H1 (cell line): ENCODE data around the gene MRPL33.

Experiments
- CHD2 ChIP-seq: IDR thresholded peaks from 2 replicates; pipeline ENCODE4 v1.6.1; 2012; ENCODE audit warnings: low read length, improper control_type of control experiment
- CREB1 ChIP-seq: IDR thresholded peaks from 2 replicates; pipeline ENCODE4 v1.6.1; 2012; ENCODE audit warnings: inconsistent platforms
- EZH2 ChIP-seq: fragments of 200-600 bp; sonication (generic); IDR thresholded peaks from 2 replicates; pipeline ENCODE4 v1.7.1; 2012; ENCODE audit warnings: low read depth, mild to moderate bottlenecking, moderate library complexity, low read length, inconsistent platforms; ENCODE audit not compliant: severe bottlenecking
- KDM1A ChIP-seq: fragments of 200-600, 300-600 bp; sonication (generic); IDR thresholded peaks from 2 replicates; pipeline ENCODE4 v1.7.1; 2016; ENCODE audit warnings: mild to moderate bottlenecking, low read length, borderline replicate concordance
- POLR2A ChIP-seq, 2 experiments: IDR thresholded peaks; 1 replicate in 1 of 2; 2 replicates in 1 of 2; pipeline ENCODE4 v1.6.1; 2011; ENCODE audit warnings: low read depth in 2 of 2, low read length in 2 of 2, mild to moderate bottlenecking in 2 of 2; ENCODE audit errors: control extremely low read depth in 1 of 2
- POLR2AphosphoS5 ChIP-seq: IDR thresholded peaks from 2 replicates; pipeline ENCODE4 v1.6.1; 2011; ENCODE audit warnings: low read depth, low read length
- TF ChIP-seq, protein P1 (sequence below), 3 experiments: IDR thresholded peaks; 1 replicate in 2 of 3; 2 replicates in 1 of 3; pipeline versions ENCODE4 v1.5.1 to v1.6.1; 2011; ENCODE audit warnings: low read length in 3 of 3, mild to moderate bottlenecking in 3 of 3, inconsistent platforms in 2 of 3, low read depth in 1 of 3, moderate library complexity in 1 of 3; ENCODE audit not compliant: insufficient read depth in 1 of 3; ENCODE audit errors: control extremely low read depth in 1 of 3
- TF ChIP-seq, protein P2 (sequence below): IDR thresholded peaks from 2 replicates; pipeline ENCODE4 v1.6.1; 2012; ENCODE audit warnings: inconsistent platforms
- TF ChIP-seq, protein P3 (sequence below): fragments of 300-600 bp; sonication (generic); IDR thresholded peaks from 2 replicates; pipeline ENCODE4 v1.7.1; 2012; ENCODE audit warnings: low read length, moderate library complexity, mild to moderate bottlenecking, inconsistent platforms; ENCODE audit not compliant: insufficient replicate concordance

DNA sequence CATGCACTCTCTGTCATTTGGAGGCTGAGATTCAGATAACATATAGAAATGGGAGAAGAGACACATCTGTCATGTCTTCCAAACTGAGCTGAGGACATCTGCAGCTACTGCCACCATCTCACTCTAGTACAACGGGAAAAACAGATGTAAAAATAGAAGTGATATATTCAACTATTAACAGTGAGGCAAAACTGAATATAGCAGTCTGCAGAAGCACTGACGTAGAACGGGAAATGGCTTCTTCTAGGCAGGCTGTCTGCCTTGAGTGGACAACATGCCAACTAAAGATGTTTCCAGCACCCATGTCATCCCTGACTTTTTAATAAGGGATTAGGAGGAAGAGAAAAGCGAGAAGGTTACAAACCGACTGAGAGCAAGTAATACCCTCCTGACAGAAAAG, 51.6 kb downstream of the MRPL33 start:
- TF ChIP-seq, protein P1, sequence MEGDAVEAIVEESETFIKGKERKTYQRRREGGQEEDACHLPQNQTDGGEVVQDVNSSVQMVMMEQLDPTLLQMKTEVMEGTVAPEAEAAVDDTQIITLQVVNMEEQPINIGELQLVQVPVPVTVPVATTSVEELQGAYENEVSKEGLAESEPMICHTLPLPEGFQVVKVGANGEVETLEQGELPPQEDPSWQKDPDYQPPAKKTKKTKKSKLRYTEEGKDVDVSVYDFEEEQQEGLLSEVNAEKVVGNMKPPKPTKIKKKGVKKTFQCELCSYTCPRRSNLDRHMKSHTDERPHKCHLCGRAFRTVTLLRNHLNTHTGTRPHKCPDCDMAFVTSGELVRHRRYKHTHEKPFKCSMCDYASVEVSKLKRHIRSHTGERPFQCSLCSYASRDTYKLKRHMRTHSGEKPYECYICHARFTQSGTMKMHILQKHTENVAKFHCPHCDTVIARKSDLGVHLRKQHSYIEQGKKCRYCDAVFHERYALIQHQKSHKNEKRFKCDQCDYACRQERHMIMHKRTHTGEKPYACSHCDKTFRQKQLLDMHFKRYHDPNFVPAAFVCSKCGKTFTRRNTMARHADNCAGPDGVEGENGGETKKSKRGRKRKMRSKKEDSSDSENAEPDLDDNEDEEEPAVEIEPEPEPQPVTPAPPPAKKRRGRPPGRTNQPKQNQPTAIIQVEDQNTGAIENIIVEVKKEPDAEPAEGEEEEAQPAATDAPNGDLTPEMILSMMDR (IDR thresholded peaks at IDR 0.05; ENCODE audit: control extremely low read depth in 1 of 3, insufficient read depth in 1 of 3, low read depth in 1 of 3, low read length in 3 of 3): no peak
- TF ChIP-seq, protein P2, sequence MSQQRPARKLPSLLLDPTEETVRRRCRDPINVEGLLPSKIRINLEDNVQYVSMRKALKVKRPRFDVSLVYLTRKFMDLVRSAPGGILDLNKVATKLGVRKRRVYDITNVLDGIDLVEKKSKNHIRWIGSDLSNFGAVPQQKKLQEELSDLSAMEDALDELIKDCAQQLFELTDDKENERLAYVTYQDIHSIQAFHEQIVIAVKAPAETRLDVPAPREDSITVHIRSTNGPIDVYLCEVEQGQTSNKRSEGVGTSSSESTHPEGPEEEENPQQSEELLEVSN: no peak
- TF ChIP-seq EZH2 (no peak), CHD2 (no peak), CREB1 (no peak), KDM1A (no peak), POLR2AphosphoS5 (no peak), POLR2A (IDR thresholded peaks at IDR 0.05; ENCODE audit: control extremely low read depth in 1 of 2, low read depth in 2 of 2, low read length in 2 of 2) (no peak)
- TF ChIP-seq, protein P3, sequence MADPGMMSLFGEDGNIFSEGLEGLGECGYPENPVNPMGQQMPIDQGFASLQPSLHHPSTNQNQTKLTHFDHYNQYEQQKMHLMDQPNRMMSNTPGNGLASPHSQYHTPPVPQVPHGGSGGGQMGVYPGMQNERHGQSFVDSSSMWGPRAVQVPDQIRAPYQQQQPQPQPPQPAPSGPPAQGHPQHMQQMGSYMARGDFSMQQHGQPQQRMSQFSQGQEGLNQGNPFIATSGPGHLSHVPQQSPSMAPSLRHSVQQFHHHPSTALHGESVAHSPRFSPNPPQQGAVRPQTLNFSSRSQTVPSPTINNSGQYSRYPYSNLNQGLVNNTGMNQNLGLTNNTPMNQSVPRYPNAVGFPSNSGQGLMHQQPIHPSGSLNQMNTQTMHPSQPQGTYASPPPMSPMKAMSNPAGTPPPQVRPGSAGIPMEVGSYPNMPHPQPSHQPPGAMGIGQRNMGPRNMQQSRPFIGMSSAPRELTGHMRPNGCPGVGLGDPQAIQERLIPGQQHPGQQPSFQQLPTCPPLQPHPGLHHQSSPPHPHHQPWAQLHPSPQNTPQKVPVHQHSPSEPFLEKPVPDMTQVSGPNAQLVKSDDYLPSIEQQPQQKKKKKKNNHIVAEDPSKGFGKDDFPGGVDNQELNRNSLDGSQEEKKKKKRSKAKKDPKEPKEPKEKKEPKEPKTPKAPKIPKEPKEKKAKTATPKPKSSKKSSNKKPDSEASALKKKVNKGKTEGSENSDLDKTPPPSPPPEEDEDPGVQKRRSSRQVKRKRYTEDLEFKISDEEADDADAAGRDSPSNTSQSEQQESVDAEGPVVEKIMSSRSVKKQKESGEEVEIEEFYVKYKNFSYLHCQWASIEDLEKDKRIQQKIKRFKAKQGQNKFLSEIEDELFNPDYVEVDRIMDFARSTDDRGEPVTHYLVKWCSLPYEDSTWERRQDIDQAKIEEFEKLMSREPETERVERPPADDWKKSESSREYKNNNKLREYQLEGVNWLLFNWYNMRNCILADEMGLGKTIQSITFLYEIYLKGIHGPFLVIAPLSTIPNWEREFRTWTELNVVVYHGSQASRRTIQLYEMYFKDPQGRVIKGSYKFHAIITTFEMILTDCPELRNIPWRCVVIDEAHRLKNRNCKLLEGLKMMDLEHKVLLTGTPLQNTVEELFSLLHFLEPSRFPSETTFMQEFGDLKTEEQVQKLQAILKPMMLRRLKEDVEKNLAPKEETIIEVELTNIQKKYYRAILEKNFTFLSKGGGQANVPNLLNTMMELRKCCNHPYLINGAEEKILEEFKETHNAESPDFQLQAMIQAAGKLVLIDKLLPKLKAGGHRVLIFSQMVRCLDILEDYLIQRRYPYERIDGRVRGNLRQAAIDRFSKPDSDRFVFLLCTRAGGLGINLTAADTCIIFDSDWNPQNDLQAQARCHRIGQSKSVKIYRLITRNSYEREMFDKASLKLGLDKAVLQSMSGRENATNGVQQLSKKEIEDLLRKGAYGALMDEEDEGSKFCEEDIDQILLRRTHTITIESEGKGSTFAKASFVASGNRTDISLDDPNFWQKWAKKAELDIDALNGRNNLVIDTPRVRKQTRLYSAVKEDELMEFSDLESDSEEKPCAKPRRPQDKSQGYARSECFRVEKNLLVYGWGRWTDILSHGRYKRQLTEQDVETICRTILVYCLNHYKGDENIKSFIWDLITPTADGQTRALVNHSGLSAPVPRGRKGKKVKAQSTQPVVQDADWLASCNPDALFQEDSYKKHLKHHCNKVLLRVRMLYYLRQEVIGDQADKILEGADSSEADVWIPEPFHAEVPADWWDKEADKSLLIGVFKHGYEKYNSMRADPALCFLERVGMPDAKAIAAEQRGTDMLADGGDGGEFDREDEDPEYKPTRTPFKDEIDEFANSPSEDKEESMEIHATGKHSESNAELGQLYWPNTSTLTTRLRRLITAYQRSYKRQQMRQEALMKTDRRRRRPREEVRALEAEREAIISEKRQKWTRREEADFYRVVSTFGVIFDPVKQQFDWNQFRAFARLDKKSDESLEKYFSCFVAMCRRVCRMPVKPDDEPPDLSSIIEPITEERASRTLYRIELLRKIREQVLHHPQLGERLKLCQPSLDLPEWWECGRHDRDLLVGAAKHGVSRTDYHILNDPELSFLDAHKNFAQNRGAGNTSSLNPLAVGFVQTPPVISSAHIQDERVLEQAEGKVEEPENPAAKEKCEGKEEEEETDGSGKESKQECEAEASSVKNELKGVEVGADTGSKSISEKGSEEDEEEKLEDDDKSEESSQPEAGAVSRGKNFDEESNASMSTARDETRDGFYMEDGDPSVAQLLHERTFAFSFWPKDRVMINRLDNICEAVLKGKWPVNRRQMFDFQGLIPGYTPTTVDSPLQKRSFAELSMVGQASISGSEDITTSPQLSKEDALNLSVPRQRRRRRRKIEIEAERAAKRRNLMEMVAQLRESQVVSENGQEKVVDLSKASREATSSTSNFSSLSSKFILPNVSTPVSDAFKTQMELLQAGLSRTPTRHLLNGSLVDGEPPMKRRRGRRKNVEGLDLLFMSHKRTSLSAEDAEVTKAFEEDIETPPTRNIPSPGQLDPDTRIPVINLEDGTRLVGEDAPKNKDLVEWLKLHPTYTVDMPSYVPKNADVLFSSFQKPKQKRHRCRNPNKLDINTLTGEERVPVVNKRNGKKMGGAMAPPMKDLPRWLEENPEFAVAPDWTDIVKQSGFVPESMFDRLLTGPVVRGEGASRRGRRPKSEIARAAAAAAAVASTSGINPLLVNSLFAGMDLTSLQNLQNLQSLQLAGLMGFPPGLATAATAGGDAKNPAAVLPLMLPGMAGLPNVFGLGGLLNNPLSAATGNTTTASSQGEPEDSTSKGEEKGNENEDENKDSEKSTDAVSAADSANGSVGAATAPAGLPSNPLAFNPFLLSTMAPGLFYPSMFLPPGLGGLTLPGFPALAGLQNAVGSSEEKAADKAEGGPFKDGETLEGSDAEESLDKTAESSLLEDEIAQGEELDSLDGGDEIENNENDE: no peak
